ENCODE measurements around the gene CLEC1B. TPM values are rescaled to one million over a fixed set of nuclear protein-coding genes. Genes with fewer than 3 reads are reported as not detected.

CLEC1B gene
- total RNA-seq (2014; rRNA removed; shearing (Covaris generic)) (not detected in 2 replicates), total RNA-seq (2022) (not detected in 2 replicates), Bru-seq, nascent RNA (not detected), BruChase-seq, experiment 1, labeled RNA remaining after a 6-hour chase (percentile 6 among the genes with signal in this experiment), BruChase-seq, experiment 2, labeled RNA remaining after a 2-hour chase (not detected)
- long read RNA-seq, result 0 reads

GRCh38 chr12:9999016-9999415, at the start of gene CLEC1B:
Gene CLEC1B (minus strand): TSS chr12:9999121. CDS start chr12:9999100, 21 bp downstream.
- no TSS peak for BruUV-seq (replicated peaks)
- CTCF ChIA-PET (ENCODE audit: unreplicated experiment), result interaction anchor here (0.5 kb wide), 1 partner anchor 90 kb away, joined by 3 read pairs; no protein-coding TSS in a partner anchor
- no peak for DNase-seq (ENCODE audit: low spot score)

GRCh38 chr12:10048526-10048925, 49.6 kb upstream of the CLEC1B start:
- no peaks in the 10 kb centered on the region for H3K79me2 ChIP-seq (ENCODE audit: insufficient read depth, low read depth, low read length)
- intact Hi-C loops (cut with micrococcal nuclease; ENCODE audit: unreplicated experiment), result loop anchor here (10.0 kb wide), 1 partner anchor 1586 kb away; no protein-coding TSS in a partner anchor
- CTCF ChIA-PET (ENCODE audit: unreplicated experiment), result no interaction called here
- BruUV-seq (replicated peaks), result no TSS peak
- TF ChIP-seq EZH2phosphoT487 (IDR thresholded peaks at IDR 0.05; ENCODE audit: borderline replicate concordance, low read depth, low read length) (no peak), CTCF (conservative IDR thresholded peaks at IDR 0.05; ENCODE audit: low read length) (no peak)
- H3K36me3 ChIP-seq (ENCODE audit: insufficient read depth, low read length), result no peaks in the 10 kb centered on the region
- no peak overlapping the region for H3K27ac ChIP-seq (ENCODE audit: low read depth, low read length, poor library complexity, severe bottlenecking)
- no peak overlapping the region for H2AFZ ChIP-seq (ENCODE audit: low read length)
- H3K9me3 ChIP-seq (ENCODE audit: low read length), result no peaks in the 10 kb centered on the region
- no peak overlapping the region for H3K4me3 ChIP-seq (ENCODE audit: low read depth, low read length, poor library complexity, severe bottlenecking)
- DNase-seq (ENCODE audit: low spot score), result no peak
- POLR2A ChIA-PET, result interaction anchor here (0.6 to 1.0 kb wide), 3 partner anchors 42 to 169 kb away, joined by 3 read pairs; no protein-coding TSS in a partner anchor
- no peaks in the 10 kb centered on the region for H3K9me2 ChIP-seq (ENCODE audit: insufficient read depth, low read length)
- peaks cover 9% of the 10 kb centered on the region for H3K4me1 ChIP-seq (ENCODE audit: insufficient read depth, low read length, poor library complexity, severe bottlenecking)
- H4K20me1 ChIP-seq (ENCODE audit: insufficient read depth, low read length), result no peaks in the 10 kb centered on the region
- no peak overlapping the region for H3K4me2 ChIP-seq (ENCODE audit: low read length)

More at GRCh38 chr12:9999016-9999415, at the start of gene CLEC1B:
- no peak within 1 kb of the TSS for H3K4me2 ChIP-seq (ENCODE audit: low read length)
- no peaks in the 10 kb centered on the region for H4K20me1 ChIP-seq (ENCODE audit: insufficient read depth, low read length)
- H3K4me3 ChIP-seq (ENCODE audit: low read depth, low read length, poor library complexity, severe bottlenecking), result no peak within 1 kb of the TSS
- H3K27ac ChIP-seq (ENCODE audit: low read depth, low read length, poor library complexity, severe bottlenecking), result no peak within 1 kb of the TSS
- H3K9me2 ChIP-seq (ENCODE audit: insufficient read depth, low read length), result no peaks in the 10 kb centered on the region
- TF ChIP-seq CTCF (conservative IDR thresholded peaks at IDR 0.05; ENCODE audit: low read length), result no peak
- TF ChIP-seq EZH2phosphoT487 (IDR thresholded peaks at IDR 0.05; ENCODE audit: borderline replicate concordance, low read depth, low read length), result no peak
- no peaks in the 10 kb centered on the region for H3K36me3 ChIP-seq (ENCODE audit: insufficient read depth, low read length)
- intact Hi-C loops (cut with micrococcal nuclease; ENCODE audit: unreplicated experiment), result loop anchor here (2.0 kb wide), 1 partner anchor 40 kb away; no protein-coding TSS in a partner anchor
- POLR2A ChIA-PET, result interaction anchor here (0.7 to 0.9 kb wide), 2 partner anchors 50 to 1496 kb away, joined by 3 read pairs; no protein-coding TSS in a partner anchor
- H2AFZ ChIP-seq (ENCODE audit: low read length), result no peak within 1 kb of the TSS
- H3K9me3 ChIP-seq (ENCODE audit: low read length), result no peaks in the 10 kb centered on the region
- no peaks in the 10 kb centered on the region for H3K79me2 ChIP-seq (ENCODE audit: insufficient read depth, low read depth, low read length)
- no peaks in the 10 kb centered on the region for H3K4me1 ChIP-seq (ENCODE audit: insufficient read depth, low read length, poor library complexity, severe bottlenecking)

- Histone ChIP-seq H3K4me1 (ENCODE audit: insufficient read depth, low read length, poor library complexity, severe bottlenecking) (no peaks in the 10 kb centered on the region), H3K9me2 (ENCODE audit: insufficient read depth, low read length) (no peaks in the 10 kb centered on the region), H2AFZ (ENCODE audit: low read length) (no peak overlapping the region), H3K4me3 (ENCODE audit: low read depth, low read length, poor library complexity, severe bottlenecking) (no peak overlapping the region), H3K79me2 (ENCODE audit: insufficient read depth, low read depth, low read length) (no peaks in the 10 kb centered on the region), H3K36me3 (ENCODE audit: insufficient read depth, low read length) (no peaks in the 10 kb centered on the region), H3K27ac (ENCODE audit: low read depth, low read length, poor library complexity, severe bottlenecking) (no peak overlapping the region), H3K9me3 (ENCODE audit: low read length) (no peaks in the 10 kb centered on the region), H3K4me2 (ENCODE audit: low read length) (no peak overlapping the region), H4K20me1 (ENCODE audit: insufficient read depth, low read length) (no peaks in the 10 kb centered on the region)
- no TSS peak for BruUV-seq (replicated peaks)
- DNase-seq (ENCODE audit: low spot score), result no peak
- TF ChIP-seq EZH2phosphoT487 (IDR thresholded peaks at IDR 0.05; ENCODE audit: borderline replicate concordance, low read depth, low read length) (no peak), CTCF (conservative IDR thresholded peaks at IDR 0.05; ENCODE audit: low read length) (no peak)
- ChIA-PET CTCF (ENCODE audit: unreplicated experiment) (no interaction called here), POLR2A (interaction anchor here (0.7 to 1.0 kb wide), 2 partner anchors 100 to 126 kb away, joined by 3 to 4 read pairs; no protein-coding TSS in a partner anchor)
- intact Hi-C loops (cut with micrococcal nuclease; ENCODE audit: unreplicated experiment), result loop anchor here (10.0 kb wide), 1 partner anchor 1593 kb away; no protein-coding TSS in a partner anchor
Measured at GRCh38 chr12:10042167-10042566, 43.2 kb upstream of the CLEC1B start.

Measured in OCI-LY7 (cell line).